HG02970 (cell line): ENCODE results near the gene ACTL8.
"Not testable (repeated sequence)": the region's sequence is repeated elsewhere in the genome, so short reads cannot be mapped to it uniquely, and the experiment has no call there.

Experiments used
- ATAC-seq: cut with Tn5 transposase; IDR thresholded peaks from one replicate; pipeline ENCODE4 v1.9.1; 2021; ENCODE audit warnings: mild to moderate bottlenecking, moderate library complexity, moderate number of reproducible peaks; ENCODE audit not compliant: unreplicated experiment, low FRiP score

ACTL8 gene

GRCh38 chr1:17734609-17735008 is 20.5 kb upstream of the ACTL8 start:
- ATAC-seq = no peak

DNA sequence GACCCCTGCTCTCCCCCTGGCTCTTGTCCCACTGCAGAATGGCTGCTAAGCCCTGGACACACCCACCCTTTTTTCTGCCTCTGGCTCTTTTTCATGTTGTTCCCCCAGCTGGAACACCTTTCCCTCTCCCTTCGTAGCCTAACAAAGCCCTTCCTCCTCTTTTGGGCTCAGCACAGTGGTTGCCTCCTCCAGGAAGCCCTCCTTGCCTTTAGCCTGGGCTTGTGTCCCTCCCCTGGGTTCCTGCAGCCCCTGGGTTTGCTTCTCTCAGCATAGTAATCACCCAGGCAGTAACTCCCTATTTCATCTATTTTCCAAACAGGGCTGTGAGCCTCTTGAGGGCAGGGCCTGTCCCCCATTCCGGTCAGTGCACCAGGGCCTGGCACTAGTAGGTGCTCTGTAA is 19.8 kb upstream of the ACTL8 start:
- ATAC-seq = no peak

DNA sequence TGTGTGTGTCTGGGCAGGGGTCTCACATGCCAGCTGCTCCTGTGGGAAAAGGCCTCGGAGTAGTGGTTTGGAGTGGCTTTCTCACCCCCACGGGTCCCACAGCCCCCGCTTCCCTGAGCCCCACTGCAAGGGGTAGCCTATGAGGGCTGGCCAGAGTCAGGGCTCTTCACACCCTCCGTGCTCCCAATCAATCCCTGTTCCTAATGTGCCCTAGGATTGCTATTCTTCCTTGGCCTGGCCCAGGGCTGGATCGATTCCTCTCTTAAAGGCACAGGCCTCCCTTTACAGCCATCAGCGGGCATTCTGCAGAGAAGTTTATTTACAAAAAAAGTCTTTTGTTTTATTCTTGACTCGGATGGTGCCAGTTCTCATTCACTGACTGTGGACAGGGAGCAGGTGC is 19.3 kb upstream of the ACTL8 start:
- ATAC-seq = no peak

DNA sequence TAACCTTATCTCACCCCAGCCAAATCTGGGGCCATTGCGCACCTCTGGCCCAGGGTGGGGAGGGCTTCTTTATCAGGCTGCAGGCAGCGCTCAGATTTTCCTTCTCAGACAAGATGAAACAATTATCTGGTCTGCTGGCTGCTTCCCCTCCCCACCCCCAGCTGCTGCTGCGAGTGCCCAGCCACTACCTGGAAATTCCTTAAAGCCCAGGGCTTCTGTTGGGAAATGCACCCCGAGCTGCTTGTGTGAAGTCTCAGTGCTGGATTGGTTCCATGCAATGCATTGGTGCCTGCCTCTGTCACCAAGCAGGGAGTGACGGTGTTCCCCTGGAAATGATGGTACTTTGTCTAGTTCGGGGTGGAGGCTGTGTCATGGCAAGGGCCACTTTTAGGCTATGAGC is 18.5 kb upstream of the ACTL8 start:
- no peak for ATAC-seq

DNA sequence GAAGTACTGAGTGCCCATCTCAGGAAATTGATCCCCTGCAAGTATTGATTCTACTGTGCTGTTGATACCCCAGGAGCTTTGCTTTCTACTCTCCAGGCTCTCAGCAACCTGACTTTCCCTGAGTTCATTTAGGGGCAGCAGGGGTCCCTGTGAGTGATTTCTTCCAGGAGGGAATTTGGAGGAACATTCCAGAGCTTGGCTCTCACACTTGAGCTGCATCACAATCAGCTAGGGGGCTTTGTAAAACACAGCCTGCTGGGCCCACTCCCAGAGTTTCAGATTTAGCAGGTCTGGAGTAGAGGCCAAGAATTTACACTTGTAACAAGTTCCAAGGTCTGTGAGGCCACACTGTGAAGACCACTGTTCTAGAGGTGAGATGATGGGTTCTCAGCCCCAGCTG is 16.1 kb upstream of the ACTL8 start:
- ATAC-seq = no peak

- no peak for ATAC-seq
Measured at GRCh38 chr1:17741052-17741451, 14.1 kb upstream of the ACTL8 start.

DNA sequence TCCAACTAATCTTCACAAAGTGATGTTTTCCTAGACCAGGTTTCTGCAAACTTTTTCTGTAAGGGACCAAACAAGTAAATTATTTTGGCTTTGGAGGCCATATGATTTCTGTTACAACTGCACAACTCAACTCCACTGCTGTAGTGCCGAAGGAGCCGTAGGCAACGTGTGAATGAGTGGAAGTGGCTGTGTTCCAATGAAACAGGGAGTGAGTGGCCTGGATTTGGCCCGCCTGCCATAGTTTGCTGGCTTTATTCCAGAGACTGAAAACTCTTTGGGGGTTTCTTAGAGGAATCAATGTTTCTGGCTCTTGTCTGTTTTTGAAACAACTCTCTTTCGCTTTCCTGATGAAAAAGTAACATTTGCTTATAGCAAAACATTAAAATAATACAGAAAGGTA is 12.6 kb upstream of the ACTL8 start:
- no peak for ATAC-seq

DNA sequence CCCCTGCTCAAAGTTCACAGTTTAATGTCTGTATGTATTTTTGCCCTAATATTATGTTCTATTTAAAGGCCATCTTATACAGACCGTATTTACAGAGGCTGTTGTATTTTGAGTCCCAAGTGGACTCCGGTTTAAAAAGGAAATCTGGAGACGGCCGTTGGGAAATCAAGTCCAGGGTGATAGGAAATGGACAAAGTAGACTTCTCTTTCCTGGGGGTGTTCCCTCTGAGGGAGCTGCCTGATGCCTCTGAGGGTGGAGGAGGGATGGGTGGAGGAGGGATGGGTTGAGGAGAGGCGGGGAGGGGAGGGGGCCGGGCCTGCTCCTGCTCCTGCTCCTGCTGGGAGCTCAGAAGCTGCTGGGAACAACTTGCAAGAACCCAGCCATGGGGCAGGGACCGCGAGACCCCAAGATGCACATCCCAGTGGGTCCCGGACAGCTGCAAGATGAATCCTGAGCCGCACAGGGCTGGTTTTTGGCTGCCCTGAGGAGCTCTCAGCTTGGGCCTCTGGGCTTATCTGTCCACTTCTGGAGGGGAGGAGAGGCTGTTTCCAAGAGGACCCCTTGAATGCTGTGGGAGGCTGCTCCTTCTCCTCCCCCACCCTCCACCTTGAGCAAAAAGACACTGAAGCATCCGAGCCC is 12.0 kb upstream of the ACTL8 start:
- no peak for ATAC-seq

GRCh38 chr1:17743925-17744324 is 11.2 kb upstream of the ACTL8 start:
- ATAC-seq = no peak

GRCh38 chr1:17744666-17745478 is 10.3 kb upstream of the ACTL8 start:
- ATAC-seq = no peak

DNA sequence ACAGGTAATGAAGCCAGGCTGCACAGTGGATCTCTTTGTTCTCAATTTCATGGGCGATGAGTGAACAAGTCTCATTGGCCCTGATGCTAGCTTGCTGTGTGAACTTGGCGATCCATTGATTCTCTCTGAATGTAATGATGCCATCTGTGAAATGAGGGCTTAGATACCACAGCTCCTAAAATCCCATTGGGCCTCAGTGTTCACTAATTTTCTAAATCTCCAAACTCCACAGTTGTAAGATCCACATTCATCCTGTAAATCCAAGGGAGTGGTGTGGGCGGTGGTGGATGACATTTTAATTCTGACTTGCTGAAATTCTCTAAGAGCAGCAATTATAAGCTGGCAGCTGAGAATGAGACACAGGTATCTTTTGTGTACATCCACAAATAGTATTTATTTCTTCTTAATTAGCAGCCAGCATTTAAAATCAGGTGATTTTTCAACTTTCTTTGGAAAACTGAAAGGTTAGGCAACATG is 9.6 kb upstream of the ACTL8 start:
- no peak for ATAC-seq

DNA sequence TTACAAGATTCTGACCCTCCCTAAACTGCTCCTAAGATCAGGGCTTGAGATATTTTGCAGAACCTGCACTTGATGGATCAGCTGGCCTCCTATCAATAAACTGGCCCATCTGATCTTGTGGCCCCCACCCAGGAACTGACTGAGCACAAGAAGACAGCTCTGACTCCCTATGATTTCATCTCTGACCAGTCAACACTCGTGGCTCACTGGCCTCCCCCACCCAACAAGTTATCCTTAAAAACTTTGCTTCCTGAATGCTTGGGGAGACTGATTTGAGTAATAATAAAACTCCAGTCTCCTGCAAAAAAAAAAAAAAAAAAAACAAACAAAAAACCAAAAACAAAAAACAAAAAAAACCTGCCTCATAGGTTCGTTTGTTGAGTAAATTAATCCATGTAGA is 8.9 kb upstream of the ACTL8 start:
- ATAC-seq = not testable (repeated sequence)

GRCh38 chr1:17746920-17747319 is 8.2 kb upstream of the ACTL8 start:
- ATAC-seq = no peak

GRCh38 chr1:17750333-17750732 is 4.8 kb upstream of the ACTL8 start:
- no peak for ATAC-seq

- no peak for ATAC-seq
Measured at GRCh38 chr1:17752356-17752755, 2.8 kb upstream of the ACTL8 start.

DNA sequence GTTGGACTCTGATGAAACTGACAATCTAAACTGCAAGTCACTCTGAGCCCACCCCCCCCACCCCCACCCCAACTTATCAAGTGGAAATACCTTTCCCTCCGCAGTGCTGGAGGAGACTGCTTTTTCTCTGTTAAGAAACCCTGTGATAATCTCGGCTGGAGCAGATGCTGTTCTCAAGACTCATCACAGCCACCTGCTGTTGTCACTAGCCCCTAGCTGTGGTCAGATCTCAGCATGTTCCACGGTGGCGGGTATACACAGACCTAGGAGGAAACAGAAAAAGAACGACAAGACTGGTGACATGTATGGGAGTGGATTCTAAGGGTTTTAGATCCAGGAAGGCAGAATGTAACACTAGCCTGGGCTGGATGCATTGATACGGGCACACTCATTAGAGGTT is 2.3 kb downstream of the ACTL8 start:
- ATAC-seq = no peak

DNA sequence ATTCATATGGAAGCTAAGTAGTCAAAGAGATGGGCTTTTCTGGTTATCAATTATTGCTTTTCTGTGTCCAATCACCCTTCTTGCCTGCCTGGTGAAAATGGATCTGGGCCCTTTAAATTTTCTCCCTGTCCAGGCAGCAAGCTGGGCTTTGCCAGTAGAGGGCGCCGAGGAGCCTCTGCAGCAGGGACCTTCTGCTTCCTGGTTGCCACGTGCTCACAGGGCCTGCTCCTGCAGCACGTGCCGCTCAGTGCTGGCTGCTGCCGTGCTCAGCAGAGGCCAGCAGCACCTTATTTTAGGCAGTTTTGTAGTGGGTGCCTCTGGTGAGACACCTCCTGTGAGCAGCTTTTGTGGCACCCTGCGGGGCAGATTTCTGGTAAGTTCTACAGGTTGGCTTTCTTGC is 4.0 kb downstream of the ACTL8 start:
- ATAC-seq = no peak

DNA sequence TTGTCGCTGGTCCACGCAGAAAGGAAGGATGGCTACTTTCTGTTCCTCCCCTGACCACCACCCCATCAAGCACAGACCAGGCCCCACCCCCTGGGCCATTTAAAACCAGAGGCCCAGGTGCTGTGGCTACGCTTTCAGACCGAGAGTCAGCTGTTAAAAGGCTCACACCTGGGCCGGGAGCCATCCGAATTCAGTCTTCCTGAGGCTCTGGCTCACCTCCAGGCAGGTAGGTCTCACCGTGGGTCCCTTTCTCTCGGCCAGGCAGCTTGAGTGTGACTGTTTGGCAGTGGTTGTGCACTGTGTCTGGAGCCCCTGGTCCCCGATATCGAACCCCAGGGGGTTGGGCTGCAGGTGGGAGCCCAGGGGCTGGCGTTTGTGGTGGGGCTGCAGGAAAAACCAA is 7.2 kb downstream of the ACTL8 start:
- ATAC-seq = no peak

GRCh38 chr1:17763417-17763816 is 8.3 kb downstream of the ACTL8 start:
- ATAC-seq = no peak

DNA sequence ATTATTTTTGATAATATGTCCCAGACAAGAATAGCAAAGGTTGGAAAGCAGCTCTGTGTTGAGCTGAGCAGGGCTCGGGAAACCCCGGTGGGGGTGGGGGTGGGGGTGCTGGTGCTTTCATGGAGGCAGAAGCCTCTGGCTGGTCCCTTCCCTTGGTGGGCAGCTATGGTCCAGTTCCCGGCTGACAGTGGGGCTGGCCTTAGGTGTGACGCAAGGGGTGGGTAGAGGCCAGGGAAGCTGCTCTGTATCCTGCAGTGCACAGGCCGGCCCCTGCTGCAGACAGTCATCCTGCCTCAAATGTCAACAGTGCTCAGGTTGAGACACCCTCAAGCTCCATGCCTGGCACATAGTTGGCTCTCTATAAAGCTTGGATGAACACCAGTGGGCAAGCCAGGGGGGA is 8.9 kb downstream of the ACTL8 start:
- ATAC-seq = no peak

DNA sequence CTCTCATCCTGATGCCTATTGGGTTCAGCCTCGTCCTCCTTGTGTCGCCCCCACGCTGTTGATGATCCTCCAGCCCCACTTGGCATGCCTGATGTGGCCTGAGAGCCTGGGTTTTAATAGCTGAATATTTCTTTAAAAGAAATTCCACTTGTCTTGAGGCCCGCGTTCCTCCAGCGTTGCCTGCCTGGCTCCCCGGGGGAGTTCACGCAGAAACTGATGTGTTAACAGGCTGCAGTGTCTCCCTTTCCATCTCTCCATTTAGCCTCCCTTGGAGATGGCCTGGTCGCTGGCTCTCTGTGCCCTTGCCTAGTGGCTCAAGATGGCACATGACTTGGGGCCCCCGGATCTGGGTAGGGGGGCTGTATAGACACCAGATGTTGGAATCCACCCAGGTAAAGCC is 9.5 kb downstream of the ACTL8 start:
- ATAC-seq = no peak
